ENCODE measurements around the gene CRTC3. TPM values are rescaled to one million over a fixed set of nuclear protein-coding genes. Genes with fewer than 3 reads are reported as not detected.
A peak's percentile ranks its signal among the peaks of the same experiment; 100 is the strongest.

Gene CRTC3
- total and polyA plus RNA-seq, 2 donors (not counting 1 experiment from before 2014, with no cell fraction given), result 18.3 to 23.4 TPM

- H3K36me3 ChIP-seq (ENCODE audit: control insufficient read depth, insufficient read depth, low read length), result no peaks in the 10 kb centered on the region
- no peak overlapping the region for H3K9ac ChIP-seq (ENCODE audit: insufficient read depth, low read length)
- no peak for TF ChIP-seq EZH2 (IDR thresholded peaks at IDR 0.05; ENCODE audit: low read length, missing control alignments)
- TF ChIP-seq CTCF (conservative IDR thresholded peaks at IDR 0.05 in 1 of 2, IDR thresholded peaks at IDR 0.05 in 1 of 2; ENCODE audit: low read depth in 1 of 2, low read length in 2 of 2), result no peak
- H3K27ac ChIP-seq (ENCODE audit: insufficient read depth, low read length), result peak overlapping the region; percentile 86
- H2AFZ ChIP-seq (ENCODE audit: low read length), result peak overlapping the region; percentile 12
- H3K27me3 ChIP-seq (ENCODE audit: control insufficient read depth, insufficient read depth, low read length), result no peaks in the 10 kb centered on the region
- no peaks in the 10 kb centered on the region for H4K20me1 ChIP-seq (ENCODE audit: control insufficient read depth, extremely low read depth, insufficient read depth, low read length)
- peaks cover 14% of the 10 kb centered on the region for H3K4me1 ChIP-seq (ENCODE audit: control insufficient read depth, extremely low read depth, insufficient read depth, low read length)
- no peaks in the 10 kb centered on the region for H3K79me2 ChIP-seq (ENCODE audit: control insufficient read depth, insufficient read depth, low read length)
- H3K9me3 ChIP-seq (ENCODE audit: control insufficient read depth, insufficient read depth, low read depth, low read length), result no peaks in the 10 kb centered on the region
- DNase-seq (ENCODE audit: low read depth in 2 of 2), result peak; percentile 95 to 98
- no peak overlapping the region for H3K4me3 ChIP-seq (replicated peaks in 1 of 4; ENCODE audit: control extremely low read depth in 1 of 4, insufficient read depth in 1 of 4, low read depth in 3 of 4, low read length in 4 of 4)
- H3K4me2 ChIP-seq (ENCODE audit: extremely low read depth, insufficient read depth, low read length), result peak overlapping the region; percentile 20
These were observed 150.7 kb downstream of the CRTC3 start for GRCh38 chr15:90680371-90680935.

DNA sequence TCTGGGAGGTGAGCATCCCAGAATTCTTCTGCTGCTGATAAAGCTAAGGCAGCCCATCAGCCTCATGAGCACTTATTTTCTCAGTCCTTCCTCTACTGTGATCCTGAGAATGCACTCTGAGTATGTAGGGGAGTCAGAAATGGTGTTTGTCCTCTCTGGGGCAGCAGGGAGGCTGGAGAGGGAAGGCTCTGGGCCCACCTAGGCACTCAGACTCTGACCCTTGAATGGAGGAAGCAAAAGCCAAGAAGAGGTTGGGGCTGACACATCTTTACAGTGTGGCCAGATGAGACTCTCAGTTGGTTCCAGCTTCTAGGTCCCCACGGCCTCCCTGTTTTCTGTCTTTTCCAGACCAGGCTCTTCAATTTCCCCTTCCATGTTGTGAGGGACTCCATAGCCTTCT lies 151.3 kb downstream of the CRTC3 start:
- no peak overlapping the region for H2AFZ ChIP-seq (ENCODE audit: low read length)

GRCh38 chr15:90681480-90681879 lies 151.8 kb downstream of the CRTC3 start:
- Histone ChIP-seq H3K36me3 (ENCODE audit: control insufficient read depth, insufficient read depth, low read length) (no peaks in the 10 kb centered on the region), H3K9ac (ENCODE audit: insufficient read depth, low read length) (no peak overlapping the region), H3K27me3 (ENCODE audit: control insufficient read depth, insufficient read depth, low read length) (no peaks in the 10 kb centered on the region), H2AFZ (ENCODE audit: low read length) (no peak overlapping the region), H3K27ac (ENCODE audit: insufficient read depth, low read length) (peak overlapping the region; percentile 86), H3K79me2 (ENCODE audit: control insufficient read depth, insufficient read depth, low read length) (no peaks in the 10 kb centered on the region), H3K4me3 (replicated peaks in 1 of 4; ENCODE audit: control extremely low read depth in 1 of 4, insufficient read depth in 1 of 4, low read depth in 3 of 4, low read length in 4 of 4) (no peak overlapping the region), H3K9me3 (ENCODE audit: control insufficient read depth, insufficient read depth, low read depth, low read length) (no peaks in the 10 kb centered on the region), H4K20me1 (ENCODE audit: control insufficient read depth, extremely low read depth, insufficient read depth, low read length) (no peaks in the 10 kb centered on the region), H3K4me2 (ENCODE audit: extremely low read depth, insufficient read depth, low read length) (no peak overlapping the region), H3K4me1 (ENCODE audit: control insufficient read depth, extremely low read depth, insufficient read depth, low read length) (peaks cover 14% of the 10 kb centered on the region)
- peak; percentile 89 to 97 for DNase-seq (ENCODE audit: low read depth in 2 of 2)
- TF ChIP-seq CTCF (conservative IDR thresholded peaks at IDR 0.05 in 1 of 2, IDR thresholded peaks at IDR 0.05 in 1 of 2; ENCODE audit: low read depth in 1 of 2, low read length in 2 of 2) (no peak), EZH2 (IDR thresholded peaks at IDR 0.05; ENCODE audit: low read length, missing control alignments) (no peak)

More for the DNA sequence above, 151.3 kb downstream of the CRTC3 start:
- Histone ChIP-seq H4K20me1 (ENCODE audit: control insufficient read depth, extremely low read depth, insufficient read depth, low read length) (no peaks in the 10 kb centered on the region), H3K4me3 (replicated peaks in 1 of 4; ENCODE audit: control extremely low read depth in 1 of 4, insufficient read depth in 1 of 4, low read depth in 3 of 4, low read length in 4 of 4) (no peak overlapping the region), H3K27me3 (ENCODE audit: control insufficient read depth, insufficient read depth, low read length) (no peaks in the 10 kb centered on the region), H3K79me2 (ENCODE audit: control insufficient read depth, insufficient read depth, low read length) (no peaks in the 10 kb centered on the region), H3K27ac (ENCODE audit: insufficient read depth, low read length) (peak overlapping the region; percentile 86), H3K9me3 (ENCODE audit: control insufficient read depth, insufficient read depth, low read depth, low read length) (no peaks in the 10 kb centered on the region), H3K4me1 (ENCODE audit: control insufficient read depth, extremely low read depth, insufficient read depth, low read length) (peaks cover 14% of the 10 kb centered on the region), H3K36me3 (ENCODE audit: control insufficient read depth, insufficient read depth, low read length) (no peaks in the 10 kb centered on the region), H3K4me2 (ENCODE audit: extremely low read depth, insufficient read depth, low read length) (no peak overlapping the region), H3K9ac (ENCODE audit: insufficient read depth, low read length) (no peak overlapping the region)
- no peak for TF ChIP-seq EZH2 (IDR thresholded peaks at IDR 0.05; ENCODE audit: low read length, missing control alignments)
- TF ChIP-seq CTCF (conservative IDR thresholded peaks at IDR 0.05 in 1 of 2, IDR thresholded peaks at IDR 0.05 in 1 of 2; ENCODE audit: low read depth in 1 of 2, low read length in 2 of 2), result no peak
- DNase-seq (ENCODE audit: low read depth in 2 of 2), result no peak

Data from fibroblast of lung (primary cell).